ENCODE results near the gene BAG1.
A peak's percentile ranks its signal among the peaks of the same experiment; 100 is the strongest.

The BAG1 gene

GRCh38 chr9:33245341-33245740 is 19.2 kb downstream of the BAG1 start:
- DNase-seq (ENCODE audit: insufficient read length, low spot score) (no peak), FAIRE-seq (no peak)

GRCh38 chr9:33244137-33244784 is 20.2 kb downstream of the BAG1 start:
- DNase-seq (ENCODE audit: insufficient read length, low spot score) (no peak), FAIRE-seq (no peak)

- DNase-seq (ENCODE audit: insufficient read length, low spot score) (no peak), FAIRE-seq (no peak)
Measured at GRCh38 chr9:33242609-33243134, 21.8 kb downstream of the BAG1 start.

- DNase-seq (ENCODE audit: insufficient read length, low spot score): no peak
- FAIRE-seq: no peak
Measured at GRCh38 chr9:33241298-33241697, 23.2 kb downstream of the BAG1 start.

GRCh38 chr9:33239921-33240320 is 24.6 kb downstream of the BAG1 start, which contains the start of gene SPINK4:
TSS of gene SPINK4 (plus strand) at chr9:33240167. CDS start at chr9:33240209, 42 bp downstream.
- FAIRE-seq: no peak
- no peak for DNase-seq (ENCODE audit: insufficient read length, low spot score)

GRCh38 chr9:33236571-33236970 is 27.9 kb downstream of the BAG1 start:
- DNase-seq (ENCODE audit: insufficient read length, low spot score): no peak
- no peak for FAIRE-seq

- FAIRE-seq (no peak), DNase-seq (ENCODE audit: insufficient read length, low spot score) (no peak)
Measured at GRCh38 chr9:33234511-33235467, 29.7 kb downstream of the BAG1 start.

- DNase-seq (ENCODE audit: insufficient read length, low spot score): peak; percentile 77
- FAIRE-seq: peak; percentile 63
Measured at GRCh38 chr9:33233626-33234342, 30.7 kb downstream of the BAG1 start.

GRCh38 chr9:33232815-33233214 is 31.7 kb downstream of the BAG1 start:
- DNase-seq (ENCODE audit: insufficient read length, low spot score) (no peak), FAIRE-seq (no peak)

GRCh38 chr9:33231623-33231942 is 32.9 kb downstream of the BAG1 start:
- DNase-seq (ENCODE audit: insufficient read length, low spot score): no peak
- no peak for FAIRE-seq

- DNase-seq (ENCODE audit: insufficient read length, low spot score) (no peak), FAIRE-seq (no peak)
Measured at GRCh38 chr9:33230756-33231622, 33.5 kb downstream of the BAG1 start.

- DNase-seq (ENCODE audit: insufficient read length, low spot score): peak; percentile 18
- FAIRE-seq: no peak
Measured at GRCh38 chr9:33229359-33230114, 35.0 kb downstream of the BAG1 start.

- DNase-seq (ENCODE audit: insufficient read length, low spot score): no peak
- no peak for FAIRE-seq
Measured at GRCh38 chr9:33228606-33229005, 35.9 kb downstream of the BAG1 start.

- FAIRE-seq (no peak), DNase-seq (ENCODE audit: insufficient read length, low spot score) (no peak)
Measured at GRCh38 chr9:33227741-33228140, 36.8 kb downstream of the BAG1 start.

- DNase-seq (ENCODE audit: insufficient read length, low spot score): no peak
- no peak for FAIRE-seq
Measured at GRCh38 chr9:33227008-33227398, 37.5 kb downstream of the BAG1 start.

GRCh38 chr9:33225319-33226147 is 39.0 kb downstream of the BAG1 start:
- peak; percentile 61 for DNase-seq (ENCODE audit: insufficient read length, low spot score)
- FAIRE-seq: no peak

GRCh38 chr9:33223696-33224095 is 40.8 kb downstream of the BAG1 start:
- DNase-seq (ENCODE audit: insufficient read length, low spot score): no peak
- no peak for FAIRE-seq

- DNase-seq (ENCODE audit: insufficient read length, low spot score) (no peak), FAIRE-seq (no peak)
Measured at GRCh38 chr9:33222031-33222430, 42.5 kb downstream of the BAG1 start.

- no peak for FAIRE-seq
- DNase-seq (ENCODE audit: insufficient read length, low spot score): no peak
Measured at GRCh38 chr9:33221568-33221884, 43.0 kb downstream of the BAG1 start.
